KMS-11 (cell line): ENCODE data around the gene ADGRL4.

ENCODE experiments used
- H2AFZ ChIP-seq: fragments of 200-600 bp; sonication (generic); 2 replicates; pipeline ENCODE4 v1.6.1; 2016; ENCODE audit warnings: antibody characterized with exemption, mixed run types, low read depth
- H3K27ac ChIP-seq: fragments of 200-600 bp; sonication (generic); 2 replicates; pipeline ENCODE4 v1.6.1; 2016; ENCODE audit warnings: mild to moderate bottlenecking, mixed run types
- H3K27me3 ChIP-seq: fragments of 200-600 bp; sonication (generic); 2 replicates; pipeline ENCODE4 v1.6.1; 2017; ENCODE audit warnings: mild to moderate bottlenecking, low read depth, mixed run types, moderate library complexity; ENCODE audit not compliant: insufficient read depth
- H3K36me3 ChIP-seq: fragments of 200-600 bp; sonication (generic); 2 replicates; pipeline ENCODE4 v1.6.1; 2017; ENCODE audit warnings: mild to moderate bottlenecking, mixed run types; ENCODE audit not compliant: insufficient read depth
- H3K4me1 ChIP-seq: fragments of 200-600 bp; sonication (generic); 2 replicates; pipeline ENCODE4 v1.6.1; 2016; ENCODE audit warnings: mild to moderate bottlenecking, low read depth, mixed run types; ENCODE audit not compliant: poor library complexity, severe bottlenecking
- H3K4me2 ChIP-seq: fragments of 200-600 bp; sonication (generic); 2 replicates; pipeline ENCODE4 v1.7.0; 2016; ENCODE audit warnings: mild to moderate bottlenecking, mixed run types
- H3K4me3 ChIP-seq: fragments of 200-600 bp; sonication (generic); IDR thresholded peaks from 2 replicates; pipeline ENCODE4 v1.6.1; 2017; ENCODE audit warnings: low read depth, low read length, mixed read lengths; ENCODE audit not compliant: insufficient read depth
- H3K79me2 ChIP-seq: fragments of 200-600 bp; sonication (generic); 2 replicates; pipeline ENCODE4 v1.6.1; 2016; ENCODE audit warnings: low read depth, mixed run types; ENCODE audit not compliant: insufficient read depth
- H3K9ac ChIP-seq: fragments of 200-600 bp; sonication (generic); 2 replicates; pipeline ENCODE4 v1.6.1; 2016; ENCODE audit warnings: mild to moderate bottlenecking, mixed run types
- H4K20me1 ChIP-seq: fragments of 200-600 bp; sonication (generic); 2 replicates; pipeline ENCODE4 v1.6.1; 2016; ENCODE audit warnings: mild to moderate bottlenecking, mixed run types; ENCODE audit not compliant: insufficient read depth
- TF ChIP-seq, protein P1 (sequence below): fragments of 200-600 bp; sonication (generic); conservative IDR thresholded peaks from 2 replicates; pipeline ENCODE4 v1.6.1; 2017; ENCODE audit warnings: low read depth, mild to moderate bottlenecking, antibody characterized with exemption, low read length, moderate library complexity, mixed read lengths

Gene ADGRL4

DNA sequence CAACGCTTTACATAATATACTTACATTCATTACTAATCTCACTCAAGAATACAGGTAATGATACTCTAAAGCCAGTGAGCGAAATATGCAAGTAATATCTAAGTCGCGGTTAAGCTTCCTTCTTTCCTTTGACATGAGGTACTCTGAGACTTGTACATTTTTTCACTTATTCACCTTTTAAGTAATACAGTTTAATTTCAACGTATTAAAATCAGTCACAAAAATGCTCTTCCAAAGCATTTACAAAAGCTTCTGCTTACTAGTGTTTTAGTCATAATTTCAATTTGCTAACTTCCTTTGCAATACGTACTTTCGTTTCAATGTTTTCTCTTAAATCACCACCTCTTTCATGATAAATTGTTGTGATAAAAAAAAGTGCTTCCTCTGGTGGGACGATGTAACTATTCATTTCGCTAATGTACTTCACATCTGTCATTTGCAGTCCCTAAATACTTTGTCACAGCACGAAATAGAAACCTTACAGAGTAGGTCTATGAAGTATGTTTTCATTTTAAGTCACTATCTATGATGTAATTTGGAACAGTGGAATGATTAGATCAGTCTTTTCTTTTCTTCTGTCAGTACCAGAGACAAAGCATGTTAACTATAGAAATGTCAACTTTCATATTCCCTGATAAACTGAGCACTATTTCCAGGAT, 34.0 kb upstream of the ADGRL4 start:
- H3K4me2 ChIP-seq, result no peak overlapping the region

DNA sequence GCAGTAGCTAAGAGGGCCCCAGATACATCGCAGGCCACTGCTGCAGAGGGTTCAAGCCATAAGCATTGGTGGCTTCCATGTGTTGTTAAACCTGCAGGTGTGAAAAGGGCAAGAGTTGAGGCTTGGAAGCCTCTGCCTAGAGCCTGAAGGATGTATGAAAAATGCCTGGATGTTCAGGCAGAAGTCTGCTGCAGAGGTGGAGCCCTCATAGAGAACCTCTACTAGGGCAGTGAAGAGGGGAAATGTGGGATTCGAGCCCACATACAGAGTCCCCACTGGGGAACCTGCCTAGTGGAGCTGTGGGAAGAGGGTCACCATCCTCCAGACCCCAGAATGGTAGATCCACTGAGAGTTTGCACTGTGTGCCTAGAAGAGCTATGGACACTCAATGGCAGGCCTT, 30.6 kb upstream of the ADGRL4 start:
- Histone ChIP-seq H4K20me1 (no peaks in the 10 kb centered on the region), H3K4me2 (no peak overlapping the region), H3K9ac (no peak overlapping the region), H3K79me2 (no peaks in the 10 kb centered on the region), H2AFZ (no peak overlapping the region), H3K4me3 (no peak overlapping the region), H3K27me3 (no peaks in the 10 kb centered on the region), H3K36me3 (no peaks in the 10 kb centered on the region), H3K4me1 (peaks cover 3% of the 10 kb centered on the region), H3K27ac (no peak overlapping the region)
- TF ChIP-seq, protein P1, sequence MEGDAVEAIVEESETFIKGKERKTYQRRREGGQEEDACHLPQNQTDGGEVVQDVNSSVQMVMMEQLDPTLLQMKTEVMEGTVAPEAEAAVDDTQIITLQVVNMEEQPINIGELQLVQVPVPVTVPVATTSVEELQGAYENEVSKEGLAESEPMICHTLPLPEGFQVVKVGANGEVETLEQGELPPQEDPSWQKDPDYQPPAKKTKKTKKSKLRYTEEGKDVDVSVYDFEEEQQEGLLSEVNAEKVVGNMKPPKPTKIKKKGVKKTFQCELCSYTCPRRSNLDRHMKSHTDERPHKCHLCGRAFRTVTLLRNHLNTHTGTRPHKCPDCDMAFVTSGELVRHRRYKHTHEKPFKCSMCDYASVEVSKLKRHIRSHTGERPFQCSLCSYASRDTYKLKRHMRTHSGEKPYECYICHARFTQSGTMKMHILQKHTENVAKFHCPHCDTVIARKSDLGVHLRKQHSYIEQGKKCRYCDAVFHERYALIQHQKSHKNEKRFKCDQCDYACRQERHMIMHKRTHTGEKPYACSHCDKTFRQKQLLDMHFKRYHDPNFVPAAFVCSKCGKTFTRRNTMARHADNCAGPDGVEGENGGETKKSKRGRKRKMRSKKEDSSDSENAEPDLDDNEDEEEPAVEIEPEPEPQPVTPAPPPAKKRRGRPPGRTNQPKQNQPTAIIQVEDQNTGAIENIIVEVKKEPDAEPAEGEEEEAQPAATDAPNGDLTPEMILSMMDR, result no peak

More for the DNA sequence above, 34.0 kb upstream of the ADGRL4 start:
- Histone ChIP-seq H2AFZ (no peak overlapping the region), H3K79me2 (no peaks in the 10 kb centered on the region), H3K4me1 (peaks cover 8% of the 10 kb centered on the region), H3K9ac (no peak overlapping the region), H3K36me3 (no peaks in the 10 kb centered on the region), H4K20me1 (no peaks in the 10 kb centered on the region), H3K27ac (no peak overlapping the region), H3K4me3 (no peak overlapping the region), H3K27me3 (no peaks in the 10 kb centered on the region)
- TF ChIP-seq, protein P1, result no peak

DNA sequence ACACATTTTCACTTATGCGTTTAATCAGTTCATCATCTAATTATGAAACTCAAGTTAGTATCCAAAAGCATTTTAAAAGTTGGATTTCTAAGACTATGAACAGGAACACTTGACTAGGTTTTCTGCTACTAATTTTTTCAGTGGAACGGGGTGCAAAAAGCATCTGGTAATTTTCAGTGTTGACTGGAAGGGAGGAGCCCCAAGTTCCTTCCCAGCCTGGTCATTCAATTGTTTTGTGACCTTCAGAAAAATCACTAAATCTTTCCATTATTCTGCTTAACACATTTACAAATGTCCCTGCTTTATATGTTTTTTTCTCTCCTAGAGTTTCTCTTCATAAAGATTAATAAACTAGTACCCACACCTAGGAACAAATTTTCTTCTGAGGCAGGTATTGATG, 6.0 kb upstream of the ADGRL4 start:
- Histone ChIP-seq H3K9ac (no peak overlapping the region), H3K4me1 (no peaks in the 10 kb centered on the region), H3K27ac (no peak overlapping the region), H2AFZ (no peak overlapping the region), H4K20me1 (no peaks in the 10 kb centered on the region), H3K79me2 (no peaks in the 10 kb centered on the region), H3K4me2 (no peak overlapping the region), H3K4me3 (no peak overlapping the region), H3K36me3 (no peaks in the 10 kb centered on the region), H3K27me3 (no peaks in the 10 kb centered on the region)
- TF ChIP-seq, protein P1, result no peak

- H3K4me3 ChIP-seq, result no peak overlapping the region
- no peak overlapping the region for H3K27ac ChIP-seq
- H4K20me1 ChIP-seq, result no peaks in the 10 kb centered on the region
- H3K79me2 ChIP-seq, result no peaks in the 10 kb centered on the region
- no peaks in the 10 kb centered on the region for H3K4me1 ChIP-seq
- TF ChIP-seq, protein P1, result no peak
- no peak overlapping the region for H3K4me2 ChIP-seq
- no peak overlapping the region for H3K9ac ChIP-seq
- no peaks in the 10 kb centered on the region for H3K36me3 ChIP-seq
- H2AFZ ChIP-seq, result no peak overlapping the region
- no peaks in the 10 kb centered on the region for H3K27me3 ChIP-seq
Observed at GRCh38 chr1:79010589-79010988, 4.1 kb upstream of the ADGRL4 start.
